DMS153 treated with DMSO at 0.1 percent for 48 hours (cell line): ENCODE measurements around the gene SSTR1.

Source experiments
- DNase-seq: peaks from one replicate; lab custom pipeline; 2025; ENCODE audit not compliant: unreplicated experiment; lab: John Stamatoyannopoulos, UW

The SSTR1 gene

DNA sequence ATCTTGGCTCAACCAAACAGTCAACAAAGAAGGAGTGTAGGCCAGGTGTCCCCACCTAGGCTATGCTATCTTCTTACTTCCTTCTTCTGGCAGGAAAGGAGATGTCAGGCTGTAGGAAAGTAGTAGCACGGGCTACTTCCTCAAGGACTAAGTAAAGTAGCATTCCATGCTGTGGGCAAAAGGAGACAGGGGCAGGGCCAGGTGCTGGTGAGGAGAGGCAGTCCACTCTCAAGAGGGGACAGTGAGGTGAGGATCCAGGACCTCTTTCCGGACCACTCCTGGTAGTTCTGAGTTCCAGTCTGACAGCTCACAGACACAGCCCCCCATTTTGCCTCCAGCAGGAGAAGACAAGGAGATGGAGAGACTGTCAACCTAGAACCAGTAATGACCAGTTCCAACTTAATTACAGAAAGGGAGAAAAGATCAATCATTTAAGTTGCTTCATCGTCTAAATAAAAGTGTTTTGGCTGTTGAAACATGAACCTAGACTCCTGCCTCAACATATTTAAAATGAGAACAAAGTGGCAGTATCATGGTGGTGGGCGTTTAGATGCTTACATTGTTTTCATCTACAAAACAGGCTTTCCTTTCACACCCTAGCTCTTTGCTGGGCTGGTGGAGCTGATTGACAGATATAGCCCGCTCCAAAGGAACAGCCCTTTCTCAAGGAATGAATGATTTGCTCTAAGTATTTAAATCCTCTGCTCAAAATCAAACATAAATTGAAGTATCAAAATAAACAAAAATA lies 5.1 kb upstream of the SSTR1 start:
- no peak for DNase-seq

DNA sequence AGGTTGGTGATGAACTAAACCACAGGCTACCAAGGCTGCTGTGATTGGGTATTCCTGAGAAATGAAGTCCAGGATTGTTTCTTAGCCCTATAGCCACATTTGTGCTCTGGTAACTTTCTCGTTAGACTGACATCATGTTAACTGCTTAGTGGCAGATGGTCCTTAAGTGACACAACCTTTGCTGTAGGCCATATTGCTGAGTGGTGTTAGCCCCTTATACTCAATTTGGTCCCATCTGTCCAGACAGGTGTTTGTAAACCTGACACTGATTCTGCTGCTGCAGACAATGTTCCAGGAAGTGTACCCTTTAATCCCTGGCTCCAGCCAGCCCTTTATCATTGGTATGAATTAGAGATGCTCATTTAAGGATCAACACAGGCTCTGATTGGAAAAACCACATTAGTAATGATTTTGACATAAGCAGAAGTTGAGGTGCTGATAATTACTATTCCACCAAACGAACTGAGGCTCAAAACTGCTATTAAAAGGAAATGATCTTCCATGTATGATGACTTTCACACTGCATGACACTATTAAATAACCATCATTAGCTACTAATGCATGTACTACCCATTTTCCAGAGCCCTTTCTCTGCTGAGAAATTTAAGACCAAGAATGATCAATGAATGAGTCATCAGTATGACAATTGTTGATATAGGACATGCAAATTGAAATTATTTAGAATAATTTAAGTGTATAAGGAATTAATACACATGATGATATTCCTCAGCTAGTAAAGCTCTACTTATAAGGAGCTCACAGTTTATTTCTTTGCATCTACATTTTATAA lies 3.6 kb upstream of the SSTR1 start:
- peak; percentile 36 for DNase-seq

DNA sequence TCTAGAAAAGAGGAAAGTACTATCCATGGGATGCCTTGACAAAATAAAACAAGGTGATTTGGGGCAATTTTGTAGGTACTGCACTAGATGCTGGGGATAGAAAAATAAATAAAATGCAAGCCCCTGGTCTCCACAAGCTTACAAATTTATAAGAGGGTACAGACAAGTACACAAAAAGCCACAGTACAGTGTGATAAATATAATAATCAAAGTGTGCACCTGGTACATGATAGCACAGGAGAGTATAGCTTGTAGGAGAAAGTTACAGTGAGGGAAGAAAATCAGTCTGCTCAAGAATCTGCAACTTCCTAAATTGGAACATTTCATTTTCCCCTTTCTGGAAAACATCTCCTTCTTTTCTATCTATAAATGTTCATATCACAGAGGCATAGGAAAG lies 3.0 kb upstream of the SSTR1 start:
- DNase-seq: no peak

DNA sequence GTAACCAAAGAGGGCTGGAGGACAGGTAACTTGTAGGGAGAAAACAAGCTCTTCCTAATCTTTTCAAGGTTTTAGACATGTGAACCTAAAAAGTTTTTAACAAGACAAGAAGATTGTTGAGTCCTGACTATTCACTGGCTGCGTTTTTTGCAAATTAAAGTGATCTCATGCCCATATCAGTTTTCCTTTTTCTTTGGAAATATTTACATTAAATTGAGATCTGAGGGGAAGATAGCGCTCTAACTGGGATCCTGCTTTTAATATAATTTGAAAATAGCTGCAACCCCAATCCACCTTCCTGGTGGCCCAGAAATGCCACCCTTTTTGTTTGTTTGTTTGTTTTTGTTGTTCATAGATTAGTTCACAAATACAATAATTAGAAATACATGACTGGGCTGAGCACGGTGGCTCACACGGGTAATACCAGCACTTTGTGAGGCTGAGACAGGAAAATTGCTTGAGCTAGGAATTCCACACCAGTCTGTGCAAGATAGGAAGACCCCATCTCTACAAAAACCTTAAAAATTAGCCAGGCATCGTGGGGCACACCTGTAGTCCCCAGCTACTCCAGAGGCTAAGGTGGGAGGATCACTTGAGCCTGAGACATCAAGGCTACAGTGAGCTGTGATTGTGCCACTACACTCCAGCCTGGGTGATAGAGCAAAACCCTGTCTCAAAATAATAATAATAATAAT lies 2.4 kb upstream of the SSTR1 start:
- no peak for DNase-seq

DNA sequence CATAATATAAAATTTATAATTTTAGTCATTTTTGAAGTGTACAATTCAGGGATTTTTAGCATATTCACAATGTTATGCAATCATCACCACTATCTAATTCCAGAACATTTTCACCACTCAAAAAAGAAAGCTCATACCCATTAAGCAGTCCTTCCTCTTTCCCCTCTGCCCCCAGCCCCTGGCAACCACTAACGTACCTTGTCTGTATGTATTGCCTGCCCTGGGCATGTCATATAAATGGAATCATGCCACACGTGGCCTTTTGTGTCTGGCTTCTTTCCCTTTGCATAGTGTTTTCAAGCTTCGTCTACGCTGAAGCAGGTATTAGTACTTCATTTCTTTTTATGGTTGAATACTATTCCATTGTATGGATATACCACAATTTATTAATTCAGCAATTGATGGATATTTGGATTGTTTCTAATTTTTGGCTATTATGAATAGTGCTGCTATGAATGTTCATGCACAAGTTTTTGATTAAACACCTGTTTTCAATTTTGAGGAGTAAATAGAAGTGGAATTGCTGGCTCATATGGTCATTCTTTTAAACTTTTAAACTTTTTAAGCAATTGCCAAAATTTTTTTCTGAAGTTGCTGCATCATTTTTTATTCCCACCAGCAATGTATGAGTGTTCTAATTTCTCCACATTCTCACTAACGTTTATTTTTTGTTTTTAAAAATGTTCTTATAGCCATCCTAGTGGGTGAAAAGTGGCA lies 1.6 kb upstream of the SSTR1 start:
- DNase-seq: no peak

DNA sequence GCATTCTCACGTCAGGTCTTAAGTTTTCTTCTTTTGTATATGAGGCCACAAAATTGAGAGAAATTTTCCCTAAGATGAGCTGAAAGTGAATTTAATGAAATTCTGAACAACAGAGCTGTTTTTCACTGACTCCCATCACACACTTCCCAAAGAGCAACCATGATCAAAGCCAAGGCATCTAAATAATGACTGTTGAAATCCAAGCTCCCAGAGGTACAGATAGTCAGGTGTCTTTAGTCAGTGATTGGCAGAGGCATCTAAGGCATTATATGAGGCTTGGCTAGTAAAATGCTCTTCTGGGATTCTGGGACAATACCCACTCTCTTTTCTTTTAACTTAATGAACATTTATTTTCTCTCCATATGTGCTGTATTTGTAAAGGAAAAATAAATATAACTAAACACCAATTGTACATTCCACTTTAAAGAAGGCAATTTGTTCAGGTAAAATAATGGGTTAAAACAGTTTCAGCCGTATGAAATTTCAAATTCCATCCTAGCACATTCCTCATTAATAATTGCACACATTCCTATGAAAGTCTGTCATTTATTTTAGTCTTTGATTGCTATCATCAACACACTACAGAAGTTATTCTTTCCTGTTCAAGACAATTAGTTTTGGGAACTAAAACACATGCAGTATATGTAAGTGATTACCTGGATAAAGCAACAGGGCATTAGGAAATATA lies 871 bp upstream of the SSTR1 start:
- peak; percentile 19 for DNase-seq

DNA sequence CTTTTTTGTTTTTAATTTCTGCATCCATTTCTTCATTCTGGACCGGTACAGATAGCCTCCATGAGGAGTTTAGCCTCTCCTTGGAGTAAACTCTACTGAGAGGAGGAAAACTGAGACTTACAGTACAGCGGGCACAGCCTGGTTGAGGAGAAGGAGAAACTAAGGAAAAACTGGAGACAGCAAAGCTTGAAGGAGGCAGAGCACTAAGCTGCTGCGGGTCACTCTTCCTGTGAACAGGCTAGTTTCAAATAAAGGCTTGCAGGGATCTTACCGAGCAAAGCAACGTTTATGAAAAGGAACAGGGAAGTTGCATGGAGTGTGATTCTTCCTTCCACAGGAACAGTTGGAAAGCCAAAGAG lies 348 bp upstream of the SSTR1 start:
- peak; percentile 76 for DNase-seq

DNA sequence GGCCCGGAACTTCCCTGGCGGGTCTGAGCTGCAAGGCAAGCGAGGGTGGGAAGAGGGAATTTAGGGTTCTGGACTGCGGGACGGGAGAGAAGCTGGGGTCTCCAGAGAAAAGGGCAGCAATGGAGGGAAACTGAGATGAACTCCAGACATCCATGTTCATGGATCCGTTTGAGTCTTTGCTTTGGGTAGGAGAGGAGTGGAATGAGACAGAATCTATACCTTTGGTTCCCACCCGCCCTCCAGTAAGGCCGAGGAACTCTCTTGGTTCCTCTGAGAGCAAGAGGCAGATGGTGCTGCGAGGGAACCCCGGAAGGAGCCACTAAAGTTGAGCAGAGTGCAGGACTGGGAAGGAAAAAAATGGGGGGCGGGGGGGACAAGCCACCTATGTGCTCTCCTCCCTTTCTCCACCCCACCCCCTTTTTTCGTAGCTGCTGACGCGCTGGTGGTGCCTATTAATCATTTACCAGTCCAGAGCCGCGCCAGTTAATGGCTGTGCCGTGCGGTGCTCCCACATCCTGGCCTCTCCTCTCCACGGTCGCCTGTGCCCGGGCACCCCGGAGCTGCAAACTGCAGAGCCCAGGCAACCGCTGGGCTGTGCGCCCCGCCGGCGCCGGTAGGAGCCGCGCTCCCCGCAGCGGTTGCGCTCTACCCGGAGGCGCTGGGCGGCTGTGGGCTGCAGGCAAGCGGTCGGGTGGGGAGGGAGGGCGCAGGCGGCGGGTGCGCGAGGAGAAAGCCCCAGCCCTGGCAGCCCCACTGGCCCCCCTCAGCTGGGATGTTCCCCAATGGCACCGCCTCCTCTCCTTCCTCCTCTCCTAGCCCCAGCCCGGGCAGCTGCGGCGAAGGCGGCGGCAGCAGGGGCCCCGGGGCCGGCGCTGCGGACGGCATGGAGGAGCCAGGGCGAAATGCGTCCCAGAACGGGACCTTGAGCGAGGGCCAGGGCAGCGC lies 1.2 kb downstream of the SSTR1 start:
- peak; percentile 28 for DNase-seq

DNA sequence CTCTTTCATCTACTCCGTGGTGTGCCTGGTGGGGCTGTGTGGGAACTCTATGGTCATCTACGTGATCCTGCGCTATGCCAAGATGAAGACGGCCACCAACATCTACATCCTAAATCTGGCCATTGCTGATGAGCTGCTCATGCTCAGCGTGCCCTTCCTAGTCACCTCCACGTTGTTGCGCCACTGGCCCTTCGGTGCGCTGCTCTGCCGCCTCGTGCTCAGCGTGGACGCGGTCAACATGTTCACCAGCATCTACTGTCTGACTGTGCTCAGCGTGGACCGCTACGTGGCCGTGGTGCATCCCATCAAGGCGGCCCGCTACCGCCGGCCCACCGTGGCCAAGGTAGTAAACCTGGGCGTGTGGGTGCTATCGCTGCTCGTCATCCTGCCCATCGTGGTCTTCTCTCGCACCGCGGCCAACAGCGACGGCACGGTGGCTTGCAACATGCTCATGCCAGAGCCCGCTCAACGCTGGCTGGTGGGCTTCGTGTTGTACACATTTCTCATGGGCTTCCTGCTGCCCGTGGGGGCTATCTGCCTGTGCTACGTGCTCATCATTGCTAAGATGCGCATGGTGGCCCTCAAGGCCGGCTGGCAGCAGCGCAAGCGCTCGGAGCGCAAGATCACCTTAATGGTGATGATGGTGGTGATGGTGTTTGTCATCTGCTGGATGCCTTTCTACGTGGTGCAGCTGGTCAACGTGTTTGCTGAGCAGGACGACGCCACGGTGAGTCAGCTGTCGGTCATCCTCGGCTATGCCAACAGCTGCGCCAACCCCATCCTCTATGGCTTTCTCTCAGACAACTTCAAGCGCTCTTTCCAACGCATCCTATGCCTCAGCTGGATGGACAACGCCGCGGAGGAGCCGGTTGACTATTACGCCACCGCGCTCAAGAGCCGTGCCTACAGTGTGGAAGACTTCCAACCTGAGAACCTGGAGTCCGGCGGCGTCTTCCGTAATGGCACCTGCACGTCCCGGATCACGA lies 2.2 kb downstream of the SSTR1 start:
- no peak for DNase-seq

DNA sequence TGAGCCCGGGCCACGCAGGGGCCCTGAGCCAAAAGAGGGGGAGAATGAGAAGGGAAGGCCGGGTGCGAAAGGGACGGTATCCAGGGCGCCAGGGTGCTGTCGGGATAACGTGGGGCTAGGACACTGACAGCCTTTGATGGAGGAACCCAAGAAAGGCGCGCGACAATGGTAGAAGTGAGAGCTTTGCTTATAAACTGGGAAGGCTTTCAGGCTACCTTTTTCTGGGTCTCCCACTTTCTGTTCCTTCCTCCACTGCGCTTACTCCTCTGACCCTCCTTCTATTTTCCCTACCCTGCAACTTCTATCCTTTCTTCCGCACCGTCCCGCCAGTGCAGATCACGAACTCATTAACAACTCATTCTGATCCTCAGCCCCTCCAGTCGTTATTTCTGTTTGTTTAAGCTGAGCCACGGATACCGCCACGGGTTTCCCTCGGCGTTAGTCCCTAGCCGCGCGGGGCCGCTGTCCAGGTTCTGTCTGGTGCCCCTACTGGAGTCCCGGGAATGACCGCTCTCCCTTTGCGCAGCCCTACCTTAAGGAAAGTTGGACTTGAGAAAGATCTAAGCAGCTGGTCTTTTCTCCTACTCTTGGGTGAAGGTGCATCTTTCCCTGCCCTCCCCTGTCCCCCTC lies 3.0 kb downstream of the SSTR1 start:
- no peak for DNase-seq

DNA sequence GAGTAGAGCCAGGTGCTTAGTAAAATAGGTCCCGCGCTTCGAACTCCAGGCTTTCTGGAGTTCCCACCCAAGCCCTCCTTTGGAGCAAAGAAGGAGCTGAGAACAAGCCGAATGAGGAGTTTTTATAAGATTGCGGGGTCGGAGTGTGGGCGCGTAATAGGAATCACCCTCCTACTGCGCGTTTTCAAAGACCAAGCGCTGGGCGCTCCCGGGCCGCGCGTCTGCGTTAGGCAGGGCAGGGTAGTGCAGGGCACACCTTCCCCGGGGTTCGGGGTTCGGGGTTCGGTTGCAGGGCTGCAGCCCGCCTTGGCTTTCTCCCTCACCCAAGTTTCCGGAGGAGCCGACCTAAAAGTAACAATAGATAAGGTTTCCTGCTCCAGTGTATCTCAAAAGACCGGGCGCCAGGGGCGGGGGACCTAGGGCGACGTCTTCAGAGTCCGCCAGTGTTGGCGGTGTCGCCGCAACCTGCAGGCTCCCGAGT lies 3.6 kb downstream of the SSTR1 start:
- DNase-seq: no peak

DNA sequence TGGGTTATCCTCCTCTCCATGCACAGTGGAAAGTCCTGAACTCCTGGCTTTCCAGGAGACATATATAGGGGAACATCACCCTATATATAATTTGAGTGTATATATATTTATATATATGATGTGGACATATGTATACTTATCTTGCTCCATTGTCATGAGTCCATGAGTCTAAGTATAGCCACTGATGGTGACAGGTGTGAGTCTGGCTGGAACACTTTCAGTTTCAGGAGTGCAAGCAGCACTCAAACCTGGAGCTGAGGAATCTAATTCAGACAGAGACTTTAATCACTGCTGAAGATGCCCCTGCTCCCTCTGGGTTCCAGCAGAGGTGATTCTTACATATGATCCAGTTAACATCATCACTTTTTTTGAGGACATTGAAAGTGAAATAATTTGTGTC lies 4.4 kb downstream of the SSTR1 start:
- DNase-seq: no peak

DNA sequence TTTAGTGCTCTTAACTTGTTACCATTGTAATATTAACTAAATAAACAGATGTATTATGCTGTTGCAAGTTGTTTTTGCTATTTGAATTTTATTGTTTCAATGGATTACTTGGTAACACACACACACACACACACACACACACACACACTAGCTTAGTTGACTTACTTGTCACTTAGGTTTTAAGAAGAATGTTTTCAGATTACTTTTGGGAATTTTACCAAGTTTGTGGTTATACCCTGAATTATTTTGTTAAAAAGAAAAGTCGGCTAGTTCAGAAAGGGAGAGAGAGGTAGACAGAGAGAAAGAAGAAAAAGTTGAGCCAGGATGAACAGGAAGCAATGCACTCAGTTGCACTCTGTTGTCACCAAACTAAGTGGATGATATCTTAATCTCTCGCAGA lies 5.3 kb downstream of the SSTR1 start:
- no peak for DNase-seq

DNA sequence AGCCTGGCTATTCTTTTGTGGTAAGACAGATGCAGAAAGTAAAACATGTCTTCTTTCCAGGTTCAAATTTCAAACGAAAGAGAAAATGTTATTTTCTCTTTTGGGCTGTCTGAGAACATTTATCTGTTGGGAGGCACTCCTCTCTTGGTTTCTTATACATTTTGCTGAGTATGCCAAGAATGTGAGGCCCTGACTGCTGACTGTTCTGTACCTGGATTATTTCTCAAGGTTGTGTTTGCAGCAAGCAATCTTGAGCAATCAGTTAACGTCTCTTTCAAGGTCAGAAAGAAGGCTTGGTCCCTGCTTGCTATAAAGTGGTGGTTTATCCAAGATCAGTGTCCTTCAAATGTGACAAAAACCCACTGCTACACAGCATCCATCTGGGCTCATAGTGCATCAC lies 9.8 kb downstream of the SSTR1 start:
- DNase-seq: no peak

DNA sequence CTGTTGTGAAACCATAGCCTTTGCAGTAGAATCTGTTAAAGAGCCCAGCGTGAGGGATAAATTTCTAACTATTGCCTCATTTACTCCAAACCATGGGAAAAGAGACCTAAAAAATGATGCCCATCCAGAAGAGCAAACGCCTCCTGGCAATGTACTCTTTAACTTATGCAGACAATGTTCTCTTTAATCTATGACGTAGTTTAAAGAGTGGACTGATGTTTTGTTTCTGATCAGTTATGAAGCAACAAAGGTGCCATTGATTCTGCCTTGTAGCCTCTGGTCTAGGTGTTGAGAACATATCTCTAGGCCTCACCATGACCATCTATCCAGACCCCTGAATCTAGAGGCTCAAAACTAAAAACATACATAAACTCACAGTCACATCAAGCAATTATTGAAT lies 13.4 kb downstream of the SSTR1 start:
- no peak for DNase-seq

DNA sequence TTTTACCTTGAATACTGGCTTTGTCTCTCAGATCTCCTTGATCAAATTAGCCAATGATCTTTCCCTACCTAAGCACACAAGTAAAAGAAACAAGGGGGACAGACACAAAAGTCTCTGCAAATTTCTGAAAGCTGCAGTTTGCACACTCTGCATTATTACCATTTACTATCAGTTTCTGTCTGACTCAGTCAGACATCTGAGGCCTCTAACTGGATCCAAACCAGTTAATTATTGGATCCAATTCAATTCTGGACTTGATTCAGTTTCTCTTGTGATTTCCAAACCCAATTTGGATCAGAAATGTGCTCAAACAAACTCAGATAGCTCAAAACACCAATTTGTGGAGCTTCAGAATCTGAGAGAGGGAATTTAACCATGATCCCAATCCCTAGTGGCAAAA lies 16.6 kb downstream of the SSTR1 start:
- no peak for DNase-seq

DNA sequence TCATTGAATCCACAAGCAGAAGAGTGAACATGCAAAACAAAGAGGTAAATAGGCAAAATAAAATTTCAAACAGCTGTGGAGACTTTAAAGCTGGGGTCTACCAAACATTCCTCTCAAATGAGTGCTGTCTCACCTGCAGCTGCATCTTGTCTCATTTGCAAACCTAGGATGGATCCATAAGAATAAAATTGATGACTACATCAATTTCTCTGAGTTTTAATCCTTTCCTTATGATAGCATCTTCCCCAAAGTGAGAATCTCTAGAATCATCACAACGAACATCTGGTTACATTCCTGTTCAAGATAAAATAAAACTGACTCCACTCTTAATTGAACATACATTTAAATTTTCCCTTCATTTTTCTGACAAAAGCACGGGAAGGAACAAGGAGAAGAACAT lies 18.2 kb downstream of the SSTR1 start:
- no peak for DNase-seq

DNA sequence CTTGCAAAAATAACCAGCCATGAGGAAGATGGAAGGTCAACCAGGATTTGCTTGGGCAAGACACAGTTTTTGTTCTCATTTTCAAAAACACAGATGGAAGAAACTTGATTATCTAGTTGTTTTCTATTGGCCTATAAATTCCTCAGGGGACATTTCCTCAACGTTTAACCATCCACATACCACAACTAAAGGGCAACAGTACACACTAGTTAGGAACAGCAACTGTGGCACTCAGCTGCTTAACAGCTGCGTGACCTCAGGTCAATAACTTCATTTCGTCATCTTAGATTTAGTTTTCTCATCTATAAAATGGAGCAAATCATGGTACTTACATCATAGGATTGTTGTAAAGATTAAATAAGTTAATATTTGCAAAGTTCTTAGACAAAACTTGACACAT lies 18.7 kb downstream of the SSTR1 start:
- DNase-seq: no peak
